ENCODE data around the gene PSME4.

GRCh38 chr2:53881360-53881759 is 89.4 kb downstream of the PSME4 start:
- TF ChIP-seq, protein P1, sequence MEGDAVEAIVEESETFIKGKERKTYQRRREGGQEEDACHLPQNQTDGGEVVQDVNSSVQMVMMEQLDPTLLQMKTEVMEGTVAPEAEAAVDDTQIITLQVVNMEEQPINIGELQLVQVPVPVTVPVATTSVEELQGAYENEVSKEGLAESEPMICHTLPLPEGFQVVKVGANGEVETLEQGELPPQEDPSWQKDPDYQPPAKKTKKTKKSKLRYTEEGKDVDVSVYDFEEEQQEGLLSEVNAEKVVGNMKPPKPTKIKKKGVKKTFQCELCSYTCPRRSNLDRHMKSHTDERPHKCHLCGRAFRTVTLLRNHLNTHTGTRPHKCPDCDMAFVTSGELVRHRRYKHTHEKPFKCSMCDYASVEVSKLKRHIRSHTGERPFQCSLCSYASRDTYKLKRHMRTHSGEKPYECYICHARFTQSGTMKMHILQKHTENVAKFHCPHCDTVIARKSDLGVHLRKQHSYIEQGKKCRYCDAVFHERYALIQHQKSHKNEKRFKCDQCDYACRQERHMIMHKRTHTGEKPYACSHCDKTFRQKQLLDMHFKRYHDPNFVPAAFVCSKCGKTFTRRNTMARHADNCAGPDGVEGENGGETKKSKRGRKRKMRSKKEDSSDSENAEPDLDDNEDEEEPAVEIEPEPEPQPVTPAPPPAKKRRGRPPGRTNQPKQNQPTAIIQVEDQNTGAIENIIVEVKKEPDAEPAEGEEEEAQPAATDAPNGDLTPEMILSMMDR (IDR thresholded peaks at IDR 0.05), result no peak
- no peak for TF ChIP-seq POLR2A (IDR thresholded peaks at IDR 0.05)

All from testis (tissue), 2 donors.